ENCODE data around the gene WNT5B.
A peak's percentile ranks its signal among the peaks of the same experiment; 100 is the strongest.

Gene WNT5B

DNA sequence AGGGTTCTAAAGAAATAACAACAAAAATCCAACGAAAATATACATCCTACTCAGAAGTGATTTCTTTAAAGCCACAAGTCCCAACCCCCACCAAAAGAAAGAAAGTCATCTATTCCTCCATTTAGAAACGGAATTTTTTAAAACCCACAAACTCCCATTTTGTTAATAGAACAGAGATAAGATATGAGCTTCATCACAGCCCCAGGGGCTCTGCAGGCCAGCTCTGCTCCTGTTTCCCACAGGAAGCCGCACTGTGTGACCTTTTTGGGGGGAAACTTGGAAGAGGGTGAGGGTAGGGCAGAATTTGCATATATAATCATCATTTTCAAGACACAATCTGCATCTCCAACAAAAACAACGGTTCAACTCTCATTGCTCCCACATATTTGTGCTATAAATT is 37.5 kb upstream of the WNT5B start:
- ChIA-PET CTCF (interaction anchor here (2.9 kb wide), 1 partner anchor 473 kb away, joined by 22 read pairs; no protein-coding TSS in a partner anchor), POLR2A (no interaction called here)
- TF ChIP-seq, protein P1, sequence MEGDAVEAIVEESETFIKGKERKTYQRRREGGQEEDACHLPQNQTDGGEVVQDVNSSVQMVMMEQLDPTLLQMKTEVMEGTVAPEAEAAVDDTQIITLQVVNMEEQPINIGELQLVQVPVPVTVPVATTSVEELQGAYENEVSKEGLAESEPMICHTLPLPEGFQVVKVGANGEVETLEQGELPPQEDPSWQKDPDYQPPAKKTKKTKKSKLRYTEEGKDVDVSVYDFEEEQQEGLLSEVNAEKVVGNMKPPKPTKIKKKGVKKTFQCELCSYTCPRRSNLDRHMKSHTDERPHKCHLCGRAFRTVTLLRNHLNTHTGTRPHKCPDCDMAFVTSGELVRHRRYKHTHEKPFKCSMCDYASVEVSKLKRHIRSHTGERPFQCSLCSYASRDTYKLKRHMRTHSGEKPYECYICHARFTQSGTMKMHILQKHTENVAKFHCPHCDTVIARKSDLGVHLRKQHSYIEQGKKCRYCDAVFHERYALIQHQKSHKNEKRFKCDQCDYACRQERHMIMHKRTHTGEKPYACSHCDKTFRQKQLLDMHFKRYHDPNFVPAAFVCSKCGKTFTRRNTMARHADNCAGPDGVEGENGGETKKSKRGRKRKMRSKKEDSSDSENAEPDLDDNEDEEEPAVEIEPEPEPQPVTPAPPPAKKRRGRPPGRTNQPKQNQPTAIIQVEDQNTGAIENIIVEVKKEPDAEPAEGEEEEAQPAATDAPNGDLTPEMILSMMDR (IDR thresholded peaks at IDR 0.05; ENCODE audit: control extremely low read depth, extremely low read depth, low read depth, missing control alignments), result no peak
- DNase-seq (ENCODE audit: extremely low spot score), result no peak

DNA sequence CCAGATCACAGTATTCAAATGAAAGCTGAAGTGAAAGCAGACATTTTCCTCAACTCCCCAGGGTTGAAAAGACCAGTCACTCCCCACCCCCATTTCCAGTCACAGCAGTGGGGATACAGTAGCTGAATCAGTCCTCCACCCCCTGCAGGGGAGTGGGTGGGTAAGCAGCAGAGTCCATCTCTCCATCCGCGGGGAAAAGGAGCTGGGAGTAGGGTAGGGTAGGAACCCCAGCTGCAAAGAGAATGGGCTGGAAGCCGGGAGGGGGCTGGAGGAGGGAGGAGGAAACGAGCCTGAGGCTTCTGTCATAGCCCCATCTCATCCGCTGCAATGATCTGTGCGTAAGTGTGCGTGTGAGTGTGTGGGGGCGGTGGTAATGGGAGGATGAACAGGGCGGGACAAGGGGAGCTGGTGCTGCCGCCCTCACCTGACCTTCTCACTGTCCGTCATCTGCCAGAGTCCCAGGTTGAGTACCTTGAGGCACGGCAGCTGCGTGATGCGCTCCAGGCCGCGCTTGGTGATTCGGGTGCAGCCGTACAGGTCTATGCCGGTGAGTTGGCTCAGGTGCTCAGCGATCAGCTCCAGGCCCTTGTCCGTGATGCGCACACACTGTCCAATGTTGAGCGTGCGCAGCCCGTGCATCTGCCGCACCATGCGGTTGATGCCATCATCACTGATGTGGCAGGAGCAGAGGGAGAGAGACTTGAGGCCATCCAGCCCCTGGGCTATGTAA is 36.4 kb upstream of the WNT5B start:
- ChIA-PET CTCF (interaction anchor here (1.2 to 3.8 kb wide), 10 partner anchors 9 to 1016 kb away, joined by 3 to 29 read pairs (median 5); partner anchors contain the start of gene RAD52), POLR2A (interaction anchor here (1.3 kb wide), 2 partner anchors 9 to 13 kb away, joined by 4 to 6 read pairs; no protein-coding TSS in a partner anchor)
- TF ChIP-seq, protein P1 (IDR thresholded peaks at IDR 0.05; ENCODE audit: control extremely low read depth, extremely low read depth, low read depth, missing control alignments), result no peak
- peak; percentile 55 for DNase-seq (ENCODE audit: extremely low spot score)

DNA sequence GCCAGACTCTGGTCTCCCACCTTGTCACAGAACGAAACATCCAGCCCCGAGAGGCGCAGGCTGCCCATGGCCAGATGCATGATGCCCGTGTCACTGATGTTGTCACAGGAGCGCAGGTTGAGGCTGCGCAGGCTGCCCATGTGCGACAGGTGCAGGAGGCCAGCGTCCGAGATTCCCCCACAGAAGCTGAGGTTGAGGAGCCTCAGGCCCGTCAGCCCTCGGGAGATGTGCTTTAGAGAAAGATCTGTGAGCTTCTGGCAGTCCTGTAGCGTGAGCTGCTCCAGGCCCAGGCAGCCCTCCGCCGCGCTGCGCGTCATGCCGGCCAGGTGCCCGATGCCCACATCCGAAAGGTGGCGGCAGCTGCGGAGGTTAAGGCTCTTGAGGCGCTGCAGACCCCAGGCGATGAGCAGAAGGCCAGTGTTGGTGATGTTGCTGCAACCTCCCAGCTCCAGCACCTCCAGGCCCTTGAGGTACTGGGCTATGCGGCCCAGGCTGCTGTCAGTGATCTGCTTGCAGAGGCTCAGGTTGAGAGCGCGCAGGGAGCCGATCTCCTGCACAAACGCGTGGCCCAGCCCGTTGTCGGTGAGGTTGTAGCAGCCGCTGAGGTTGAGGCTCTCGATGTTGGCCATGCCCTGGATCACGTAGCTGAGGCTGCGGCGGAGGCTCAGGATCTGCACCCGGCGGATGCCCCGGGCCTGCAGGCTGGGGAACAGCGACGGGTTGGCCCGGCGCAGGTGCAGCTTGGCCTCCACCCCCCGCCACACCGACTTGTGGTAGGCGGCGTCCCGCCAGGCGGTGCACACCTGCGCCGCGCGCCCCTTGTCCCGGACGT is 35.6 kb upstream of the WNT5B start:
- TF ChIP-seq, protein P1 (IDR thresholded peaks at IDR 0.05; ENCODE audit: control extremely low read depth, extremely low read depth, low read depth, missing control alignments), result no peak
- ChIA-PET CTCF (interaction anchor here (0.8 to 3.8 kb wide), 12 partner anchors 8 to 1017 kb away, joined by 3 to 29 read pairs (median 4); partner anchors contain the start of gene RAD52), POLR2A (interaction anchor here (1.3 kb wide), 2 partner anchors 10 to 12 kb away, joined by 4 to 6 read pairs; no protein-coding TSS in a partner anchor)
- DNase-seq (ENCODE audit: extremely low spot score), result no peak

- TF ChIP-seq, protein P1 (IDR thresholded peaks at IDR 0.05; ENCODE audit: control extremely low read depth, extremely low read depth, low read depth, missing control alignments), result no peak
- CTCF ChIA-PET, result interaction anchor here (0.8 to 3.8 kb wide), 7 partner anchors 10 to 476 kb away, joined by 3 to 29 read pairs (median 6); no protein-coding TSS in a partner anchor
- POLR2A ChIA-PET, result no interaction called here
- DNase-seq (ENCODE audit: extremely low spot score), result no peak
These were observed 35.1 kb upstream of the WNT5B start for GRCh38 chr12:1594006-1594260.

GRCh38 chr12:1594261-1595025 is 34.6 kb upstream of the WNT5B start, which contains the start of gene FBXL14:
Gene FBXL14 (minus strand): TSS chr12:1594581. CDS start chr12:1594066, 515 bp downstream.
- CTCF ChIA-PET, result interaction anchor here (0.8 to 3.8 kb wide), 5 partner anchors 11 to 477 kb away, joined by 3 to 29 read pairs (median 4); no protein-coding TSS in a partner anchor
- DNase-seq (ENCODE audit: extremely low spot score), result peak; percentile 85
- TF ChIP-seq, protein P1 (IDR thresholded peaks at IDR 0.05; ENCODE audit: control extremely low read depth, extremely low read depth, low read depth, missing control alignments), result peak; percentile 7
- POLR2A ChIA-PET, result no interaction called here

Data from GM10248 (cell line).